Naive B cell (primary cell): Measurements from ENCODE around the gene KCNK6. TPM values are rescaled to one million over a fixed set of nuclear protein-coding genes. Genes with fewer than 3 reads are reported as not detected.

ENCODE experiments used
- ATAC-seq, 2 donors: fragments of 150-1000 bp; cut with Tn5 transposase; 2 replicates each; pipeline ENCODE4 v1.10.0; 2021; ENCODE audit warnings: low read depth in 2 of 2, mild to moderate bottlenecking in 2 of 2, moderate library complexity in 2 of 2
- DNase-seq: peaks from one replicate; pipeline ENCODE4 v3.0.0; 2022
- H3K27ac Mint-ChIP-seq, 6 donors: one replicate each; pipeline ENCODE4 v1.8.0; 2020 to 2022; ENCODE audit warnings: mild to moderate bottlenecking in 6 of 6, mixed read lengths in 6 of 6, moderate library complexity in 5 of 6, inconsistent platforms in 2 of 6
- H3K27me3 Mint-ChIP-seq, 3 donors: one replicate each; pipeline ENCODE4 v1.8.0; 2021 to 2022; ENCODE audit warnings: mixed read lengths in 3 of 3, mild to moderate bottlenecking in 1 of 3
- H3K36me3 Mint-ChIP-seq, 2 donors: one replicate each; pipeline ENCODE4 v1.8.0; 2020 to 2022; ENCODE audit warnings: mixed read lengths in 2 of 2, inconsistent platforms in 1 of 2, mild to moderate bottlenecking in 1 of 2
- H3K4me1 Mint-ChIP-seq, 3 donors: one replicate each; pipeline ENCODE4 v1.8.0; 2020 to 2022; ENCODE audit warnings: mixed read lengths in 3 of 3, inconsistent platforms in 1 of 3, mild to moderate bottlenecking in 1 of 3, moderate library complexity in 1 of 3
- H3K4me3 Mint-ChIP-seq, 8 donors: one replicate each; pipeline ENCODE4 v1.8.0; 2020 to 2022; ENCODE audit warnings: mild to moderate bottlenecking in 8 of 8, mixed read lengths in 8 of 8, moderate library complexity in 8 of 8, inconsistent platforms in 2 of 8
- H3K9me3 Mint-ChIP-seq, 7 donors: one replicate each; pipeline ENCODE4 v1.8.0; 2020 to 2022; ENCODE audit warnings: mixed read lengths in 7 of 7, mild to moderate bottlenecking in 5 of 7, inconsistent platforms in 2 of 7, moderate library complexity in 1 of 7
- polyA plus RNA-seq, 6 donors: library from polyadenylated mRNA; unstranded; fragments of 300-500 nt; fragmentation: Illumina TruSeq; gene quantifications; one replicate each; pipeline ENCODE4 v1.2.3, GENCODE V29; 2021; ENCODE audit warnings: low read depth in 6 of 6

KCNK6 gene
- polyA plus RNA-seq, 6 donors from 2014 or later: 0.30 to 1.2 (median 0.70) TPM

DNA sequence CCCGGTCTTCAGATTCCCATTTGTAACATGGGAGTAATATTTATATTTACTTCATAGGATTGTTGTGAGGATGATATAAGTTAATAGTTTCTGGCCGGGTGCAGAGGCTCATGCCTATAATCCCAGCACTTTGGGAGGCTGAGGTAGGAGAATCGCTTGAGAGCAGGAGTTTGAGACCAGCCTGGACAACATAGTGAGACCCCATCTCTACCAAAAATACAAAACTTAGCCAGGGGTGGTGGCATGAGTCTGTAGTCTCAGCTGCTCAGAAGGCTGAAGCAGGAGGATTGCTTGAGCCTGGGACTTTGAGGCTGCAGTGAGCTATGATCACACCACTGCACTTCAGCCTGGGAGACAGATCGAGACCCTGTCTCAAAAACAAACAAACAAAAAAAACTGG lies 27.2 kb downstream of the KCNK6 start:
- Mint-ChIP-seq H3K4me1 (peaks cover 0 to 8% (median 4%) of the 10 kb centered on the region in 3 donors), H3K9me3 (no peaks in the 10 kb centered on the region), H3K27ac (no peak overlapping the region), H3K4me3 (no peak overlapping the region), H3K36me3 (peaks cover 0 to 6% of the 10 kb centered on the region in 2 donors), H3K27me3 (no peaks in the 10 kb centered on the region)
- DNase-seq (no peak), ATAC-seq (no peak)

DNA sequence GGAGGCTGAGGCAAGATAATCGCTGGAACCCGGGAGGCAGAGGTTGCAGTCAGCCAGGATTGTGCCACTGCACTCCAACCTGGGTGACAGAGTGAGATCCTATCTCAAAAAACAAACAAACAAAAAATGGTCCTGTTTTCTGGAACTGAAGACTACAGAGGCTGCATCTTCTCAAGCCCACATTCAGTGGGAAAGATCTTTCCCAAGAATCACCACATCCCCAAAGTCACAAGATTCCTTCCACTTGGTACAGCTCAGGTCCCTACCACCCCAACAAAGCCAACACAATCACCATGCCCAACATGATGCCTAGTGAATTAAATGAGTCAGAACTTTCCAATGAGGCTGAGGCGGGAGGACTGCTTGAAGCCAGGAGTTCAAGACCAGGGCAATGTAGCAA lies 31.2 kb downstream of the KCNK6 start:
- Mint-ChIP-seq H3K36me3 (peaks cover 0 to 4% of the 10 kb centered on the region in 2 donors), H3K4me3 (no peak overlapping the region), H3K27me3 (peaks cover 0 to 10% (median 9%) of the 10 kb centered on the region in 3 donors), H3K27ac (no peak overlapping the region), H3K4me1 (peaks cover 0 to 3% (median 0%) of the 10 kb centered on the region in 3 donors), H3K9me3 (no peaks in the 10 kb centered on the region)
- DNase-seq: no peak
- ATAC-seq: no peak

- no peak overlapping the region for H3K4me3 Mint-ChIP-seq
- DNase-seq (no peak), ATAC-seq (no peak)
- peaks cover 0 to 21% (median 20%) of the 10 kb centered on the region in 3 donors for H3K27me3 Mint-ChIP-seq
- no peaks in the 10 kb centered on the region for H3K9me3 Mint-ChIP-seq
- peaks cover 0 to 3% (median 0%) of the 10 kb centered on the region in 3 donors for H3K4me1 Mint-ChIP-seq
- H3K27ac Mint-ChIP-seq: no peak overlapping the region
- H3K36me3 Mint-ChIP-seq: no peaks in the 10 kb centered on the region
Observed at GRCh38 chr19:38351865-38352395, 32.3 kb downstream of the KCNK6 start.

- no peaks in the 10 kb centered on the region for H3K9me3 Mint-ChIP-seq
- H3K4me3 Mint-ChIP-seq: no peak overlapping the region
- H3K36me3 Mint-ChIP-seq: no peaks in the 10 kb centered on the region
- DNase-seq (no peak), ATAC-seq (no peak)
- H3K27me3 Mint-ChIP-seq: peaks cover 0 to 21% (median 20%) of the 10 kb centered on the region in 3 donors
- H3K4me1 Mint-ChIP-seq: peaks cover 0 to 3% (median 0%) of the 10 kb centered on the region in 3 donors
- peak overlapping the region in 1 of 6 donors; percentile 56 for H3K27ac Mint-ChIP-seq
Observed at GRCh38 chr19:38352611-38353010, 33.0 kb downstream of the KCNK6 start.

DNA sequence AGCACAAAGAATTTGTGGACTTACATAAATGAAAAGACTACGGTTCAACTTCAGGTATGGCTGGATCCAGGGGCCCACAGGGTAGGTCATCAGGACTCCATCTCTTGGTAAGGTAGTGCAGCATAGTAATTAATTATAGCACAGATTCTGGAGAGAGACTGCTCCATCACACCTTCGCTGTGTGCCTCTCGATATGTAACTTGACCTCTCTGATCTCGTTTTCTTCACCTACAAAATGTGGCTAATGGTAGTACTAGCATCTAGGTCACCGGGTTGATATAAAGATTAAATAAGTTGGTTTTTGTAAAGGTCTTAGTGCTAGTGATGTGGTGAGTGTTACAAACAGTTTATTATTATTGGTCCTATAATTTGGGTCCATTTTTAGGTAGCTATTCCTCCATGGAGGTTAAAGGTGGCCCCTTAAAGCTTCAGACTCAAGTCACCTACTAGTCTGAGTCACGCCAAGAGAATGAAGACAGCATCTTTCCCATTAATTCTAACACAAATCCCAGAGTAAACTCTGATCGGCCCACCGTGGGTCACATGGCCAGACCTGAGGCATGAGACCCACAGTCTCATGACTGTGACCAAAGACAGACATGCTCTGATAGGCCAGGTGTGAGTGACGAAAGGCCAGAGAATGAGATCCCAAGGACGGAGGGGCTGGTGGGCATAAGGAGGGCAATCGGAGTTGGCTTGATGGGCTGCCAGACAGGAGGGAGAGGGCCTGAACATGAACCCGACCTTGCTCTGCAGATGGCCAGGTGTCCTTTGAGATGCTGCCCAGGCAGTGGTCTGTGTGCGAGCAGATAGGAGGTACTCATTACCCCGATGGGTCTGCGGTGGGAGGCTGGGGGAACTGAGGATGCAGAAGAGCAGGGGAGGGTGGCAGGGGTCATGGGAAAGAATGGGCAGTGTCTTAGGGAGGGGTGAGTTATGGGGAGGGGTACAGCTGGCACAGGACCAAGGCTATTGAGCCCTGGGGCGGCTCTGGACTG lies 36.4 kb downstream of the KCNK6 start:
- no peaks in the 10 kb centered on the region for H3K9me3 Mint-ChIP-seq
- H3K27ac Mint-ChIP-seq: peak overlapping the region in 1 of 6 donors; percentile 9
- ATAC-seq (no peak), DNase-seq (no peak)
- no peaks in the 10 kb centered on the region for H3K36me3 Mint-ChIP-seq
- H3K4me1 Mint-ChIP-seq: peaks cover 5 to 9% (median 8%) of the 10 kb centered on the region in 3 donors
- H3K27me3 Mint-ChIP-seq: peaks cover 4 to 31% (median 24%) of the 10 kb centered on the region in 3 donors
- no peak overlapping the region for H3K4me3 Mint-ChIP-seq

DNA sequence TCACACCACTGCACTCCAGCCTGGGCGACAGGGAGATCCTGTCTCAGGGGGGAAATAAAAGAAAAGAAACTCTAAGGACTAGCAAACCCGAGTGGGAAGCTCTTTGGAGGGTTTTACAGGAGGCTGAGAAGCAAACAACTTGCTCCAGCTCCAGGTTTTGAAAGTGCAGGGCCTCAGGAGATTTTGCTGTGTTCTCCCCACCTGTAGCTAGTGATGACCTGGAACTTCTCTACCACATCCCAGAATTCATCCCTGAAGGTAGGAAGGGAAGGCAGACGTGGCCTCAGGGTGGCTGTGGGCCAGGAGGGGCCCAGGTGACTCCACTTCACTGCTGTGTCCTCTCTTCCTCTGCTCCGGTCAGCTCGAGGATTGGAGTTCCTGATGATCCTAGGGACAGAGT lies 38.4 kb downstream of the KCNK6 start:
- Mint-ChIP-seq H3K27me3 (peaks cover 4 to 29% (median 20%) of the 10 kb centered on the region in 3 donors), H3K27ac (peak overlapping the region in 1 of 6 donors; percentile 56), H3K9me3 (no peaks in the 10 kb centered on the region), H3K36me3 (no peaks in the 10 kb centered on the region), H3K4me3 (peak overlapping the region in 1 of 8 donors; percentile 30), H3K4me1 (peaks cover 9 to 21% (median 18%) of the 10 kb centered on the region in 3 donors)
- DNase-seq: no peak
- no peak for ATAC-seq

DNA sequence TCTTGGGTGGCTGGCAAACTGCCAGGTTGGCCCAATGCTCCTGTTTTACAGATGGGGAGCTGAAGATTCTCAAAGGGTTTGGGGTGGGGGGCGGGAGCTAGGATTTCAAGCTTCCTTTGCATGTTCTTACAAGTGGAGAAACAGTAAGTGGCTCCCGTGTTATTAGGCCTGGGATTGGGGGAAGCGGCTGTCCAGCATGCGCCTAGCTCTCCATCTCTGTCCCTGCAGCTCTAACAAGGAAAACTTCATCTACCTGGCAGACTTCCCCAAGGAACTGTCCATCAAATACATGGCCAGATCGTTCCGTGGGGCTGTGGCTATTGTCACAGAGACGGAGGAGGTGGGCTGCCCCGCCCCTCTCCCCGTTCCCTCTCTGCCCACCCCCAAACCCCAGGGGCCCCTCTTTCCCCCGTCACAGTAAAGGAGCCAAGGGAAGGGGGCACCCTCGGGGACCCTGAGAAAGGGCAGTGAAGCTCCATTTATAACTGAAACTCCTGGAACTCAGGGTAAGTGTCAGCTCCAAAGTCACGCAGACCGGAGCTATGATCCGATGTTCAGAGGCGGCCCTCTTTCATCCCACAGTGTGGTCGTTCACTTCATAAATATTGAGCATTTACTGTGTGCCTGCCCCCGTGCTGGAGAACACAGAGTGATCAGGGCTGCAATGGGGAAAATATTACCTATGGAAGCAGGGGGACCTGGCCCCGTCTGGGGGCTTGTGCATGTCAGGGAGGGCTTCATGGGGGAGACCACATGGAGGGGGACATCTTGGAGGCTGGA lies 39.8 kb downstream of the KCNK6 start:
- Mint-ChIP-seq H3K4me1 (peaks cover 9 to 21% (median 20%) of the 10 kb centered on the region in 3 donors), H3K36me3 (no peaks in the 10 kb centered on the region), H3K27ac (no peak overlapping the region), H3K27me3 (peaks cover 4 to 27% (median 20%) of the 10 kb centered on the region in 3 donors), H3K9me3 (no peaks in the 10 kb centered on the region), H3K4me3 (peak overlapping the region in 4 of 8 donors; percentile 1 to 75 (median 54))
- no peak for DNase-seq
- ATAC-seq: no peak

GRCh38 chr19:38360351-38360750 lies 40.7 kb downstream of the KCNK6 start:
- Mint-ChIP-seq H3K27ac (no peak overlapping the region), H3K4me1 (peaks cover 9 to 21% (median 20%) of the 10 kb centered on the region in 3 donors), H3K4me3 (peak overlapping the region in 7 of 8 donors; percentile 74 to 91 (median 84)), H3K27me3 (peaks cover 4 to 27% (median 20%) of the 10 kb centered on the region in 3 donors), H3K36me3 (no peaks in the 10 kb centered on the region), H3K9me3 (no peaks in the 10 kb centered on the region)
- no peak for DNase-seq
- no peak for ATAC-seq

GRCh38 chr19:38360839-38361631 lies 41.4 kb downstream of the KCNK6 start:
- H3K4me1 Mint-ChIP-seq: peaks cover 9 to 21% (median 20%) of the 10 kb centered on the region in 3 donors
- no peak for DNase-seq
- peak overlapping the region; percentile 74 to 91 (median 84) for H3K4me3 Mint-ChIP-seq
- peak overlapping the region in 1 of 6 donors; percentile 60 for H3K27ac Mint-ChIP-seq
- H3K36me3 Mint-ChIP-seq: no peaks in the 10 kb centered on the region
- H3K9me3 Mint-ChIP-seq: no peaks in the 10 kb centered on the region
- peak in 1 of 2 donors; percentile 8 for ATAC-seq
- H3K27me3 Mint-ChIP-seq: peaks cover 4 to 26% (median 20%) of the 10 kb centered on the region in 3 donors

GRCh38 chr19:38361633-38362075 lies 42.0 kb downstream of the KCNK6 start:
- Mint-ChIP-seq H3K27me3 (peaks cover 4 to 26% (median 20%) of the 10 kb centered on the region in 3 donors), H3K27ac (peak overlapping the region in 1 of 6 donors; percentile 42), H3K36me3 (no peaks in the 10 kb centered on the region), H3K4me3 (peak overlapping the region; percentile 74 to 91 (median 84)), H3K4me1 (peaks cover 9 to 21% (median 20%) of the 10 kb centered on the region in 3 donors), H3K9me3 (no peaks in the 10 kb centered on the region)
- peak; percentile 77 to 80 for ATAC-seq
- DNase-seq: peak; percentile 44

GRCh38 chr19:38362076-38362945 lies 42.7 kb downstream of the KCNK6 start:
- peak; percentile 40 to 49 for ATAC-seq
- DNase-seq: peak; percentile 37
- H3K4me3 Mint-ChIP-seq: peak overlapping the region; percentile 74 to 91 (median 84)
- H3K4me1 Mint-ChIP-seq: peaks cover 9 to 21% (median 20%) of the 10 kb centered on the region in 3 donors
- H3K36me3 Mint-ChIP-seq: no peaks in the 10 kb centered on the region
- H3K27ac Mint-ChIP-seq: no peak overlapping the region
- peaks cover 4 to 29% (median 17%) of the 10 kb centered on the region in 3 donors for H3K27me3 Mint-ChIP-seq
- no peaks in the 10 kb centered on the region for H3K9me3 Mint-ChIP-seq
